GM23338 (cell line): Measurements from ENCODE around the gene MAN2B2. TPM values are rescaled to one million over a fixed set of nuclear protein-coding genes. Genes with fewer than 3 reads are reported as not detected.

Experiments
- ATAC-seq: fragments of 200-7000 bp; cut with Tn5 transposase; 3 replicates; pipeline ENCODE4 v1.9.1; 2020
- DNase-seq: peaks from one replicate; pipeline ENCODE4 v3.0.0-alpha.2; 2015; ENCODE audit warnings: low spot score
- H2AFZ ChIP-seq: fragments of 200-600 bp; sonication (generic); 2 replicates; pipeline ENCODE4 v1.8.0; 2016; ENCODE audit warnings: antibody characterized with exemption, mild to moderate bottlenecking, moderate library complexity
- H3F3A ChIP-seq: fragments of 200-600 bp; sonication (generic); replicated peaks from 2 replicates; pipeline ENCODE4 v1.8.0; 2017; ENCODE audit warnings: antibody characterized with exemption, mixed run types, low read depth
- H3K27ac ChIP-seq: fragments of 200-600 bp; sonication (generic); 2 replicates; pipeline ENCODE4 v1.6.1; 2016; ENCODE audit warnings: low read depth
- H3K27me3 ChIP-seq: fragments of 200-600 bp; sonication (generic); 2 replicates; pipeline ENCODE4 v1.8.0; 2016; ENCODE audit warnings: mild to moderate bottlenecking, mixed run types, moderate library complexity; ENCODE audit not compliant: insufficient read depth
- H3K36me3 ChIP-seq: fragments of 200-600 bp; sonication (generic); 2 replicates; pipeline ENCODE4 v1.8.0; 2016; ENCODE audit warnings: mild to moderate bottlenecking; ENCODE audit not compliant: insufficient read depth
- H3K4me1 ChIP-seq: fragments of 200-600 bp; sonication (generic); 2 replicates; pipeline ENCODE4 v1.8.0; 2016; ENCODE audit warnings: mild to moderate bottlenecking, moderate library complexity; ENCODE audit not compliant: insufficient read depth
- H3K4me2 ChIP-seq: fragments of 200-600 bp; sonication (generic); 2 replicates; pipeline ENCODE4 v1.7.1; 2017; ENCODE audit warnings: mixed run types
- H3K4me3 ChIP-seq: fragments of 200-600 bp; sonication (generic); 2 replicates; pipeline ENCODE4 v1.6.1; 2016; ENCODE audit warnings: mixed run types
- H3K79me2 ChIP-seq: fragments of 200-600 bp; sonication (generic); replicated peaks from 2 replicates; pipeline ENCODE4 v1.8.0; 2017; ENCODE audit warnings: mild to moderate bottlenecking; ENCODE audit not compliant: insufficient read depth
- H3K9me2 ChIP-seq: fragments of 200-600 bp; sonication (generic); 2 replicates; pipeline ENCODE4 v1.8.0; 2017; ENCODE audit not compliant: insufficient read depth
- H4K20me1 ChIP-seq: fragments of 200-600 bp; sonication (generic); replicated peaks from 2 replicates; pipeline ENCODE4 v1.8.0; 2017; ENCODE audit warnings: mild to moderate bottlenecking; ENCODE audit not compliant: insufficient read depth
- H3K27ac Mint-ChIP-seq: 2 replicates; pipeline ENCODE4 v1.8.0; 2020; ENCODE audit warnings: inconsistent platforms, mild to moderate bottlenecking, moderate library complexity, mixed read lengths
- H3K27me3 Mint-ChIP-seq: 3 replicates; pipeline ENCODE4 v1.8.0; 2022; ENCODE audit warnings: low read depth, mild to moderate bottlenecking, moderate library complexity, mixed read lengths, inconsistent platforms; ENCODE audit not compliant: insufficient read depth, poor library complexity
- H3K36me3 Mint-ChIP-seq: 3 replicates; pipeline ENCODE4 v1.8.0; 2021; ENCODE audit warnings: low read depth, mild to moderate bottlenecking, inconsistent platforms, moderate library complexity, mixed read lengths
- H3K4me1 Mint-ChIP-seq: 3 replicates; pipeline ENCODE4 v1.8.0; 2020; ENCODE audit warnings: mild to moderate bottlenecking, inconsistent platforms, mixed read lengths
- H3K4me3 Mint-ChIP-seq: 3 replicates; pipeline ENCODE4 v1.8.0; 2021; ENCODE audit warnings: moderate library complexity, mild to moderate bottlenecking, inconsistent platforms, mixed read lengths
- H3K9me3 Mint-ChIP-seq: 3 replicates; pipeline ENCODE4 v1.8.0; 2020; ENCODE audit warnings: moderate library complexity, mild to moderate bottlenecking, inconsistent platforms, mixed read lengths
- EZH2 ChIP-seq: fragments of 200-600 bp; sonication (generic); IDR thresholded peaks from one replicate; pipeline ENCODE4 v1.8.0; 2017; ENCODE audit warnings: antibody characterized with exemption, mild to moderate bottlenecking, low read depth; ENCODE audit not compliant: unreplicated experiment
- EZH2phosphoT487 ChIP-seq: fragments of 200-600 bp; sonication (generic); IDR thresholded peaks from one replicate; pipeline ENCODE4 v1.8.1; 2018; ENCODE audit warnings: antibody characterized with exemption; ENCODE audit not compliant: unreplicated experiment
- NANOG ChIP-seq: IDR thresholded peaks from 2 replicates; pipeline ENCODE4 v1.6.1; 2016; ENCODE audit warnings: antibody characterized with exemption, borderline replicate concordance
- POLR2AphosphoS5 ChIP-seq: IDR thresholded peaks from 2 replicates; pipeline ENCODE4 v1.6.1; 2016; ENCODE audit warnings: antibody characterized with exemption, low read depth
- STAT1 ChIP-seq: IDR thresholded peaks from one replicate; pipeline ENCODE4 v1.6.1; 2016; ENCODE audit warnings: antibody characterized with exemption; ENCODE audit not compliant: unreplicated experiment
- ZNF114 ChIP-seq: fragments of 250-450 bp; sonication (Bioruptor Pico); IDR thresholded peaks from 2 replicates; pipeline ENCODE4 v1.5.0; 2020; ENCODE audit warnings: mild to moderate bottlenecking, moderate library complexity
- ZNF331 ChIP-seq: fragments of 250-450 bp; sonication (Bioruptor Pico); IDR thresholded peaks from 2 replicates; pipeline ENCODE4 v1.5.0; 2020; ENCODE audit warnings: low read depth, mild to moderate bottlenecking, moderate library complexity
- polyA plus RNA-seq: library from polyadenylated mRNA; unstranded; fragments of >200 nt; fragmentation: Nextera tagmentation; extraction: Ambion mirVana; gene quantifications from 2 replicates; pipeline ENCODE4 v1.2.1, GENCODE V29; 2016
- total RNA-seq: library from RNA; depleted of rRNA; stranded (reverse); fragments of >200 nt; shearing (Covaris generic); gene quantifications from 2 replicates; pipeline ENCODE4 v1.2.3, GENCODE V29; 2014
- TF ChIP-seq, protein P1 (sequence below): IDR thresholded peaks from one replicate; pipeline ENCODE4 v1.6.1; 2018; ENCODE audit warnings: antibody characterized with exemption; ENCODE audit not compliant: unreplicated experiment
- TF ChIP-seq, protein P2 (sequence below): IDR thresholded peaks from 2 replicates; pipeline ENCODE4 v1.6.1; 2016; ENCODE audit warnings: antibody characterized with exemption

The MAN2B2 gene
- total and polyA plus RNA-seq, 2 experiments from 2014 or later: 1.6 to 6.9 TPM

DNA sequence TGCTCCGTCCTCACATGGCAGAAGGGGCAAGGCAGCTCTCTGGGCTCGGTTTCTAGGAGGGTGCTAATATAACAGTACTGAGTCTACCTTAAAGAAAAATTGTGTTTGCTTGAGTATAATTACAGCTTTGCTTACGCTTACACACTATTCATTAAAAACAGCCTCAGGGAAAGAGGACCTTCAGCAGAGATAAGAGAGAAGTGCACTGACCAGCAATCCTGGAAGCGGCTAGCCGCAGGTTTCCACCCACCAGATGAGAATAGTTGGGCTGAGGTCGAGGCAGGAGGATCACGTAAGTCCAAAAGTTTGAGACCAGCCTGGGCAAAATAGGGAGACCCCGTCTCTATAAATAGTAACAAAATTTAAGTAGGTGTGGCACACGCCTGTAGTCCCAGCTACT lies 50.3 kb downstream of the MAN2B2 start (continued):
- no peak for TF ChIP-seq ZNF331 (CRISPR knock-in tag)
- TF ChIP-seq, protein P1, sequence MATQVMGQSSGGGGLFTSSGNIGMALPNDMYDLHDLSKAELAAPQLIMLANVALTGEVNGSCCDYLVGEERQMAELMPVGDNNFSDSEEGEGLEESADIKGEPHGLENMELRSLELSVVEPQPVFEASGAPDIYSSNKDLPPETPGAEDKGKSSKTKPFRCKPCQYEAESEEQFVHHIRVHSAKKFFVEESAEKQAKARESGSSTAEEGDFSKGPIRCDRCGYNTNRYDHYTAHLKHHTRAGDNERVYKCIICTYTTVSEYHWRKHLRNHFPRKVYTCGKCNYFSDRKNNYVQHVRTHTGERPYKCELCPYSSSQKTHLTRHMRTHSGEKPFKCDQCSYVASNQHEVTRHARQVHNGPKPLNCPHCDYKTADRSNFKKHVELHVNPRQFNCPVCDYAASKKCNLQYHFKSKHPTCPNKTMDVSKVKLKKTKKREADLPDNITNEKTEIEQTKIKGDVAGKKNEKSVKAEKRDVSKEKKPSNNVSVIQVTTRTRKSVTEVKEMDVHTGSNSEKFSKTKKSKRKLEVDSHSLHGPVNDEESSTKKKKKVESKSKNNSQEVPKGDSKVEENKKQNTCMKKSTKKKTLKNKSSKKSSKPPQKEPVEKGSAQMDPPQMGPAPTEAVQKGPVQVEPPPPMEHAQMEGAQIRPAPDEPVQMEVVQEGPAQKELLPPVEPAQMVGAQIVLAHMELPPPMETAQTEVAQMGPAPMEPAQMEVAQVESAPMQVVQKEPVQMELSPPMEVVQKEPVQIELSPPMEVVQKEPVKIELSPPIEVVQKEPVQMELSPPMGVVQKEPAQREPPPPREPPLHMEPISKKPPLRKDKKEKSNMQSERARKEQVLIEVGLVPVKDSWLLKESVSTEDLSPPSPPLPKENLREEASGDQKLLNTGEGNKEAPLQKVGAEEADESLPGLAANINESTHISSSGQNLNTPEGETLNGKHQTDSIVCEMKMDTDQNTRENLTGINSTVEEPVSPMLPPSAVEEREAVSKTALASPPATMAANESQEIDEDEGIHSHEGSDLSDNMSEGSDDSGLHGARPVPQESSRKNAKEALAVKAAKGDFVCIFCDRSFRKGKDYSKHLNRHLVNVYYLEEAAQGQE: no peak
- no peak for TF ChIP-seq EZH2phosphoT487
- TF ChIP-seq NANOG: no peak
- no peak for TF ChIP-seq EZH2
- no peak for TF ChIP-seq ZNF114 (CRISPR knock-in tag)
- TF ChIP-seq, protein P2, sequence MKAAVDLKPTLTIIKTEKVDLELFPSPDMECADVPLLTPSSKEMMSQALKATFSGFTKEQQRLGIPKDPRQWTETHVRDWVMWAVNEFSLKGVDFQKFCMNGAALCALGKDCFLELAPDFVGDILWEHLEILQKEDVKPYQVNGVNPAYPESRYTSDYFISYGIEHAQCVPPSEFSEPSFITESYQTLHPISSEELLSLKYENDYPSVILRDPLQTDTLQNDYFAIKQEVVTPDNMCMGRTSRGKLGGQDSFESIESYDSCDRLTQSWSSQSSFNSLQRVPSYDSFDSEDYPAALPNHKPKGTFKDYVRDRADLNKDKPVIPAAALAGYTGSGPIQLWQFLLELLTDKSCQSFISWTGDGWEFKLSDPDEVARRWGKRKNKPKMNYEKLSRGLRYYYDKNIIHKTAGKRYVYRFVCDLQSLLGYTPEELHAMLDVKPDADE: no peak
- TF ChIP-seq STAT1: no peak

DNA sequence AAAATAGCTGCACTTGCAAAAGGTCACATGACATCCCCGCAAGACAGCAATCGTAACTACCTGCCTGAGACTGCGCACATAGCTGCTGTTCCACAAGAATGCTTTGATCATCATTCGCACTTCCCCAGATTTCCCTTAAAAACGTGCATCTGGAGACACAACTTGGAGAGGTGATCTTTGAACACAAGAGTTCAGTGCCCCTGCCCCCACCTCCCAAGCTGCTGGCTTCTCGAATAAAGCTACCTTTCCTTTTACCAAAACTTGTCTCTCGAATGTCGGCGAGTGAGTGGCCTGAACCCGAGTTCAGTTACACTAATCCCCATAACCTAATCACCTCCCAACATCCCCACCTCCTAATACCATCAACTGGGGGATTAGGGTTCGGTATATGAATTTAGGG lies 51.1 kb downstream of the MAN2B2 start:
- H3F3A ChIP-seq: no peaks in the 10 kb centered on the region
- 0 out of 2 replicates have a peak overlapping the region, but pooled peaks have one; percentile 28 for H2AFZ ChIP-seq
- no peaks in the 10 kb centered on the region for H3K4me1 ChIP-seq
- Mint-ChIP-seq H3K27ac (no peak overlapping the region), H3K36me3 (no peaks in the 10 kb centered on the region), H3K4me3 (no peak overlapping the region; the same call in 2 of the 3 replicates), H3K9me3 (no peaks in the 10 kb centered on the region), H3K27me3 (peaks cover 9% of the 10 kb centered on the region), H3K4me1 (peaks cover 4% of the 10 kb centered on the region; the same call in 2 of the 3 replicates)
- ATAC-seq: no peak
- no peaks in the 10 kb centered on the region for H3K9me2 ChIP-seq
- no peaks in the 10 kb centered on the region for H3K27me3 ChIP-seq
- no peaks in the 10 kb centered on the region for H3K79me2 ChIP-seq
- H3K4me2 ChIP-seq: no peak overlapping the region
- H4K20me1 ChIP-seq: no peaks in the 10 kb centered on the region
- H3K4me3 ChIP-seq: no peak overlapping the region
- no peak for DNase-seq
- H3K36me3 ChIP-seq: no peaks in the 10 kb centered on the region
- no peak overlapping the region for H3K27ac ChIP-seq
- TF ChIP-seq NANOG (no peak), POLR2AphosphoS5 (no peak)
- TF ChIP-seq, protein P1: no peak
- TF ChIP-seq, protein P2: no peak
